NCI-H1694 (cell line): ENCODE measurements around the gene KCNQ1.

ENCODE experiments used
- DNase-seq: peaks from one replicate; lab custom pipeline; 2025; lab: John Stamatoyannopoulos, UW

KCNQ1 gene

DNA sequence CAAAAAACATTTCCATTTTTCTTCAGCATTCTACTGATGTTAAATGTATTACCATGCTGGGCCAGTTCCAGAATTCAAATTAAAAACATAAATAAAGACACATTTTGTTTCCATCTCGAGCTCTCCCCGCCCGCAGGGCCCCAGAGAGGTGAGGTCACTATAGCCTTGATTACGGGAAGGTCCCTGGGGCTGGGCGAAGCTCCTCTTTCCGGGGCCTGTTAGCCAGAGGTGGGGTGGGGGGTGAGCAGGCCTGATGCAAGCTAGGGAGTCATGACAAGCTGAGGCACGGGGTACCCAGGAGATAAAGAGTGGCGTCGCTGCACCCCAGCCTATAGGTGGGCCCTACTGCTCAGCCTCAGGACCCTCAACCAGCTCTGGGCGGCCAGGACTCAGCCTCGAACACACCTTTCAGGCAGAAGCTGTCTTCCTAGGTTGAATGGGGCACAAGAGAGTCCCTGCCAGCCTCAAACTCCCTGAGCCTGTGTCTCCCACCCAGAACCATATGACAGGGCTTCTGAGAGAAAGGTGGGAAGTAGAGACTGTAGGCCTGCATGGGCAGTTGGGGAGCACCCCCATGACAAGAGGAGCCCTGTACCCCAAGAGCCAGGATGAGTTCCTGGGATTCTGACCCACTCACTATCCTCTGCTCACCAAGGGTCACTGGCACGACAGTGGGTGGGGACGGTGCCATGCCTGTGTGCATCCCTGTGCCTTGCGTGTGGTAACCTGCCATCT, 220.2 kb downstream of the KCNQ1 start:
- DNase-seq = no peak

GRCh38 chr11:2665526-2666400, 221.0 kb downstream of the KCNQ1 start:
- DNase-seq = no peak

DNA sequence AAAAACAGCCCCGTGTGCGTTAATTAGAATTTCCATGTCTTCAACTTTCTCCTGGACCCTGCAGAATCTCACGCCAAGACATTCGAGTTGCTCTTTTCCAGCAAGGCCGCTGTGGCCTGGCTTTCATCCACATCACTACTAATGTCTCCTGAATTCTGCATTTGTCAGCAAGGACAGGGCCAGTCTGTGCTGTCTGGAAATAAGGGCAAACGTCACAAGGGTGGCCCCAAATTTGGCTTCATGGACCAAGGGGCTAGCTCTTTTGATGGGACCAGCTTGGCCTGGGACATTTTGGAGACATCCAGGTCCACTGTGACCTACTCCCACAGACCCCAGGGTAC, 221.6 kb downstream of the KCNQ1 start:
- no peak for DNase-seq

DNA sequence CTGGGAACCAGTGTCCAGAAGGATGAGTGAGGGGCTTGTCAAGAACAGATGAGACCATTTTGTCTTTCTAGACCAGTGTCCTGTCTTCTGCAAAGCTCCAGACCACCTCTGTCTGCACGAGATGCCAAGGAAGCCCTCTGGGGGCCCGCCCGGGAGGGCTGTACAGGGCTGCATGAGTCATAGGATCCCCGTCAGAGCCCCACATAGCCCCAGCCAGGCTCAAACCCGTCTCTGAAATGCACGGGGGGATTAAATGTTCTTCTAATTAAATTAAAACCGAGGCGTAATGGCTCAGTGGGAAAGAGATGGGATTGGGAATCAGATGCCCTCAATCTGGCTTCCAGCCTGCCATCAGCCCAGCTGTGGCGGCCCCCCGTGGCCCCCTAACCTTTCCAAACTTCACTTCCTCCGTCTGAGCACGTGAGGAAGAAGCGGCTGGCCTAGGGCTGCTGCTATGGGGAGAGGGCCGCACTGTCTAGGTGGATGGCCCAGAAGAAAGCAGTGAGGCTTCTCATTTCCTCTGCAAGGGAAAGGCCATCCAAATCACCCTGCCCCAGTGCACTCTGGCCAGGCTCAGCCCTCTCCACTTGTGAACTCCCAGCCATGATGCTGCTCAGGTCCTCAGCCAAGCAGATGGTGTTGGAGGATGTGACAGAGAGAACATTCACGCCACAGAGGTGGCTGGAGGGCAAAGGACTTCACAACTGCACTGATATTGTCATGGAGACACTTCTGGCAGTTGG, 222.2 kb downstream of the KCNQ1 start:
- no peak for DNase-seq

- no peak for DNase-seq
These were observed 223.1 kb downstream of the KCNQ1 start for GRCh38 chr11:2667940-2668339.

DNA sequence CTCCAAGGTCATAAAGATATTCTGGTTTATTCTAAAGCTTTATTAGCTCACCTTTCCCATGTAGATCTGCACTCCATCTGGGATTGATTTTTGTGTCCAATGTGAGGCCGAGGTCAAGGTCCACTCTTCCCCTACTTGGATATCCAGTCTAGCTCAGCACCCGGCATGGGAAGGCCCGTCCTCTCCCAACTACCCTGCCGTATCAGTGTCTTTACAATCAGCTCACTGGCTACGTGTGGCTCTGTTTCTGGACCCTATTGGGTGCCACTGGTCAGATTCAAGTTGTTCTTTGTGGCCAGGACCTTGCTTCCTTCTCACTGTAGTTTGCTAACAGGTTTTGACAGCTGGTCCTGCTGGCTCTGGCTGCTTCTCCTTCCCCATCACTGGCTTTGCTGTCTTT, 224.1 kb downstream of the KCNQ1 start:
- no peak for DNase-seq

GRCh38 chr11:2669634-2670469, 225.0 kb downstream of the KCNQ1 start:
- no peak for DNase-seq

- DNase-seq = no peak
These were observed 225.8 kb downstream of the KCNQ1 start for GRCh38 chr11:2670541-2671100.

DNA sequence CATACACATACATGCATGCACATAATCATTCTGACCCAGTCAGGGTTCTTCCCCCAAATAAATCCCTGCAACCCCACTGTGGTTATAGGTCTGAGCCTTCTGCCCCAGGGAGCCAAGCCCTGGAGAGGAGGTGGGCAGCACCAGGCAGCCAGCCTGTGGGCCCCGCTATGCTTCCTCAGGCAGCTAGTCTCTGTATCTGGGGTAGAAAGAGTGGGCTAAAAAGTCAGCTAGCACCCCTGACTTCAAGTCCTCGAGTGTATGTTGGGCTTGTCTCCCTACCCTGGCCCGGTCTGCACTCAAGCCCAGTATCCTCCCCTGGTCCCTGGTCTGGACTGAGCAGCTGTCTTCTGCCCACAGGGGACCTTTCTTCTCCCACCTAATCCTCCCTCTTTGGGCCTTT, 226.9 kb downstream of the KCNQ1 start:
- no peak for DNase-seq

DNA sequence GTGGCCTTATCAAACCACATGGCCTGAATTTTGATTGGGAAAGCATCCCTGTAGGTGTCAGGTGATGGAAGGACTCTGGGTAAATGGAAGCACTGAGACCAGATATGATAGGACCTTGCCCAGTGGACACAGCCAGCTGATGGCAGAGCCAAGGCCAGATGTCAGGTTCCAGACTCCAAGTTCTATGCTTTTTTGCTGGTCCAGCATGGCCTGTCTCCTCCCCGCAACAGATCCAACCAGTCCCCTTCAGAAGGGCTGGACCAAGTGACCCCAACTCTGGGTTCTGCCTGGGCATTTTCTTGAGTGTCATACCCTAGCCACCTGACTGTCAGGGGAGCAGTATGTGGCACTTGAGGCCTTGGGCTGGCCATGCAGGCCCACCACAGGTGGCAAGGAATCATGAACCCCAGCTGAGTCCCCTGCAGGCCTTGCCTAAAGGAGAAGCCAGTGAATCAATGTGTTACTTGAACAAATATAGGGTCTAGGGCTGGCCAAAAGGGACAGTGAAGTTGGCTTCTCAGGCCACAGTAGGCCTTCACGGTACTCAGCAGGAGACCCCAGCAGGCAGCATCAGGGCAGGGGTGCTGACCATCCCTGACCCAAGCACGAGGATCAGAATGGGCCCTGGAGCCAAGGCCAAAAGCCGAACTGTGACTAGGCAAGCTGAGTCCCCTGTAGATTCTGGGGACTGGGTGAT, 227.9 kb downstream of the KCNQ1 start:
- no peak for DNase-seq

DNA sequence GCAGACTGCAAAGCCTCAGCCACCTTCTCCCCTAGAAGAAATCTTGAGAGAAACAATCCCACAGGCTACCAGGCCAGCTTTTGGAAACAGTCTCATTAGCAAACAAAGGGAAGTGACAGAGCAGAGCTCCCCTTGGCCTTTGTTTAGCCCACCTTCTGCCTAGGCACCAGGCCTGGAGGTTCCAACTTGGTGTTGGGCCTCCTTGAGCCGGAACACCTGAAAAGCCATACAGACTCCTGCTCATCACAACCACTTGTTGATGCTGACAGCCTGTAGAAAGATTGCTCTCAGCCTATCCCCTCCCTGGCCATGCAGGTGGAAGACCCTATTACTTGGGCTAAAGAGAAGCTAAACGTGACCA, 228.4 kb downstream of the KCNQ1 start:
- DNase-seq = no peak

DNA sequence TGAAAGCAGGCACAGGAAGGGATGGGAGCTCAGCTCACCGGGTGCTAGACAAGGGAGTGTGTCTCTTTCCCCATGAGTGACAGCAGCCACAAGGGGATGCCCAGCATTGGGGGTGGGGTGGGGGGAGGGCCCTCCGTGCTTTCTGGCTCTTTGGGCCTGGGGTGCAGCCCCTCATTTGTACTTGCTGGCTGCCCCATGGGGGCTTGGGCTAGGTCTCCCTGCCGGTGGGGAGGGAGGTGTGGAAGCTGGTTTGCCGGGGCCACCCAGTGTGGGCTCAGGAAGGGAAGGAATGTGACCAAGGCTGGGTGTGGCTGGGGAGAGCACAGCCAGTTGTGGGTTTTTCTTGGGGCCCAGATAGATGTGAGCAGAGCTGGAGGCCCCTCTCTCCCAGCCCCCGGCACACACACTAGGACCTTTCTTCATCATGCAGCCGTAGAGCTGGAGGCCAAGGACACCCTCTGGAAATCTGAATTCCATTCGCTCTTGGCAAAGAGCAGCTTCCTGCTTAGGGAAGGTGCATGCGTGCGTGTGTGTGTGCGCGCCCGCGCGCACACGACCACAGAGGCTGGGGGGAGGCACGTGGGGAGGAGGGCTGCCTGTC, 229.2 kb downstream of the KCNQ1 start:
- no peak for DNase-seq

DNA sequence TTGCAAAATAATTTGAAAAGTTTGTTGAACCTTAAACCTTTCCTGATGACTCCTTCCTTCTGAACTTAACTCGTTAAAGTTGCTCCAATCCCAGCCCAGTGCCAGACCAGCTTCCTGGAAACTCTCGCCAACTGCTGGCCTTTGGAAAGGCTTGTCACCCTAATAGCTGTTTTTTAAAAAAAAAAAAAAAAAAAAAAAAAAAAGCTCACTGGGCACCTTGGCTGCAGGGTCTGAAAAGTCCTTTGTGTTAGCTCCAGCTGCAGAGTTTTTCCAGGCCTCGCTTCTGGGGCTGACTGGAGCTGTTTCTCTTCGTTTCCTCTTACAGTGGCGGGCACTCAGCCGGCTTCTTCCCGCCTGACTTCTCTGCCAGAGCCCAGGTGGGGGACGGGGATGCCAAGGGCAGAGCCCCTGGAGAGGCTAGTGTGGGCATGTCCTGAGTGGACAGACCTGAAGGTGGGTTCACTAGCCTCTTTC, 229.9 kb downstream of the KCNQ1 start:
- DNase-seq = no peak

- no peak for DNase-seq
These were observed 230.7 kb downstream of the KCNQ1 start for GRCh38 chr11:2675540-2675939.

- DNase-seq = no peak
These were observed 232.3 kb downstream of the KCNQ1 start for GRCh38 chr11:2677127-2677526.

- no peak for DNase-seq
These were observed 233.6 kb downstream of the KCNQ1 start for GRCh38 chr11:2678396-2678795.

DNA sequence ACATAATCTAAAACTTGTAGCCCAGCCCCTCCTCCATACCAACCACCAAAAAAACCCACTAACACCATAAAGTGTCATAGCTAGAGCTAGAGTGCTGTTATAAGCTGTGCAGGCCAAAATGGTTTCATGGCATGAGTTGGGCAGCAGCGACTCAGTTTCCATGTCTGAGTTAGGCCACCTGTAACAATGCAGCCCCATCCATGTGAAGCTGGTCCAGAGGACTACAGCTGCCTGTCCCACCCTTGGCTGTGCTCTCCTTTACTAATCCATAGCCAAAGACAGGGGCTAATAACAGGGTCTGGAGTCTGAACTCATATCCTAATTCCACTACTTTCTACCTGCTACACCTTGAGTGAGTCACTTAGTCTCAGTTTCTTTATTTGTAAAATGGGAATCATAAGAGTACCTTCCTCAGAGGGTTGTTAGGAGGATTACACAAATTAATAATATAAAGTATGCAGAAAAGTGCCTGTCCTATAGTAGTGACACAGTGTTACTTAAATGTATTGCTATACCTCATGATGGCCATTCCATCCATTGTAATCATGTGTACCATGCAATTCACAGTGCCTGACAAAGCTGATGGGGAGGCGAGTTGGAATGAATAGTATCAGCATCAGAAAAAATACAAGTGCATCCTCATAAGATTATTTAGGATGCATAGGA, 234.3 kb downstream of the KCNQ1 start:
- DNase-seq = no peak

GRCh38 chr11:2681408-2682145, 236.8 kb downstream of the KCNQ1 start:
- no peak for DNase-seq

DNA sequence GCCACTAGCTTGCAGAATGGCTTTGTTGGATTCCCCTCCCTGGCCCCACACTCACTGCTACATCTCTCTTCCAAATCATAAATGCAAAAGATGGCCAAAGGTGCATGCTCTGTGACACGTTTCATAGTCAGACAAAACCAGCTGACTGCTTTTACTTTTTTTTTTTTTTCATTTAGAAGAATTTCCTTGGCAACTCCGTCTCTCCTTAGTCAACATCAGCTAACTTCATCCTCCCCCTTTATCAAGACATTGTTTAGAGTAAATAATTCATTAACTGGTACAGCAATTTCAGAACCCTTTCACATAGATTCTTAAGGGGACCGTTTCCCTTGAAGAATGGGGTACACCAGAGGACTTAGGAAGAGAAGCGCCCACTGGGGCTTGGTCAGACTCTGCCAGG, 239.0 kb downstream of the KCNQ1 start:
- DNase-seq = no peak
